BJ (cell line): ENCODE measurements around the gene PLAAT3. TPM values are rescaled to one million over a fixed set of nuclear protein-coding genes. Genes with fewer than 3 reads are reported as not detected.
"Not testable (repeated sequence)": the region's sequence is repeated elsewhere in the genome, so short reads cannot be mapped to it uniquely, and the experiment has no call there.

ENCODE experiments used
- CTCF ChIA-PET: fragments of 350-600 bp; formaldehyde crosslinking; extraction: SDS; loops from one replicate; lab custom pipeline; 2021; ENCODE audit warnings: antibody characterized with exemption, inconsistent platforms; lab: Yijun Ruan, JAX
- POLR2A ChIA-PET: fragments of 300-600 bp; sonication (Branson Sonifier 250); formaldehyde crosslinking; extraction: SDS; loops from one replicate; lab custom pipeline; 2021; ENCODE audit warnings: antibody characterized with exemption; lab: Charles Lee
- DNase-seq: peaks from one replicate; pipeline ENCODE4 v3.0.0-alpha.2; 2011; ENCODE audit warnings: low read depth
- H3K27me3 ChIP-seq: 2 replicates; pipeline ENCODE4 v1.6.0; 2011; ENCODE audit warnings: low read length; ENCODE audit not compliant: control insufficient read depth, insufficient read depth
- H3K36me3 ChIP-seq: 2 replicates; pipeline ENCODE4 v1.5.1; 2011; ENCODE audit warnings: low read length; ENCODE audit not compliant: control insufficient read depth, insufficient read depth
- H3K4me3 ChIP-seq: 2 replicates; pipeline ENCODE4 v1.5.1; 2011; ENCODE audit warnings: low read depth, mild to moderate bottlenecking, control low read depth, low read length
- CTCF ChIP-seq: IDR thresholded peaks from 2 replicates; pipeline ENCODE4 v1.5.1; 2011; ENCODE audit warnings: low read depth, mild to moderate bottlenecking, control low read depth, inconsistent platforms, low read length, moderate library complexity; ENCODE audit not compliant: insufficient read depth
- polyA plus RNA-seq: library from polyadenylated mRNA; depleted of rRNA; stranded (reverse); fragments of >200 nt; gene quantifications from 2 replicates; pipeline ENCODE4 v1.2.3, GENCODE V29; 2011

Gene PLAAT3
- polyA plus RNA-seq, 1 experiment = 17.6 TPM

DNA sequence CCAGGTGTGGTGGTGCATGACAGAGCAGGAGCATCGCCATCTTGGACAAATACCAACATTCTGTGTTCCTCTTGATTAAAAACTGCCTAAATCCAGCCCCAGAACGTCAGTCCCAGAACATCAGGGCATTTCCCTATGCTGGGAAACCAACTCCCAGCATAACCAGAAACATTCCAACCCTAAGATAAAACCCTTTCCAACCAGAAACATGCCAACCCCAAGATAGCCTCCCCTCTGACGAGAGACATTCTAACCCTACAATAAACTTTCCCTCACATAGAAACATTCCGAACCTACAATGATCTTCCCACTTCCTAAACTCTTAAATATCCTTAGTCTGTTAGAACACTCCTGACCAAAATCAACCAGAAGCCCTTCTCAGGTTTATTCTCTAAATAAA lies 66.1 kb downstream of the PLAAT3 start:
- no peak for DNase-seq
- ChIA-PET POLR2A (no interaction called here), CTCF (no interaction called here)
- no peak for TF ChIP-seq CTCF
- peaks cover 1% of the 10 kb centered on the region for H3K27me3 ChIP-seq
- H3K36me3 ChIP-seq = no peaks in the 10 kb centered on the region
- H3K4me3 ChIP-seq = no peak overlapping the region

DNA sequence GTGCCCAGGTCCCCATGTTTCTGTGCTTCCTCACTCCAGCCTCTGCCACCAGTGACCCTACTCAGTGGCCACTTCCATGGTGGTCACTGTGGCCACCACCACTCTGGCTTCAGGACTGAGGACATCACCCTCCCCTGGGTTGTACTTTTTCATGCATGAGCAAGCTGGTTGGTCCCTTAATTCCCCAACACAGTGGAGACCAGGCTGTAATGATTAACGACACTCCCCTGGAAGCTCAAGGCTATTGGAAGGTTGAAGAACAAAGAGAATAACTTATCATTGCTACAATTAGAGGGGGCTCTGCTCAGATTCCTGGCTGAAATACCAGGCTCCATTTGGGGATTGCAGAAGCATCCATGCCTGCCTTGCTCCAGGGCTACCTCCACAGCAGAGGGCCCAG lies 67.2 kb downstream of the PLAAT3 start:
- H3K36me3 ChIP-seq = no peaks in the 10 kb centered on the region
- no peak for TF ChIP-seq CTCF
- ChIA-PET POLR2A (no interaction called here), CTCF (interaction anchor here (1.0 kb wide), 1 partner anchor 15 kb away, joined by 3 read pairs; no protein-coding TSS in a partner anchor)
- H3K27me3 ChIP-seq = peaks cover 2% of the 10 kb centered on the region
- no peak overlapping the region for H3K4me3 ChIP-seq
- no peak for DNase-seq

GRCh38 chr11:63543711-63544110 lies 70.5 kb downstream of the PLAAT3 start:
- no peak for TF ChIP-seq CTCF
- ChIA-PET CTCF (no interaction called here), POLR2A (no interaction called here)
- no peaks in the 10 kb centered on the region for H3K36me3 ChIP-seq
- H3K4me3 ChIP-seq = no peak overlapping the region
- DNase-seq = no peak
- H3K27me3 ChIP-seq = peaks cover 3% of the 10 kb centered on the region

GRCh38 chr11:63542506-63542905 lies 71.7 kb downstream of the PLAAT3 start:
- CTCF ChIA-PET, H3K36me3 ChIP-seq, H3K27me3 ChIP-seq, H3K4me3 ChIP-seq, DNase-seq, POLR2A ChIA-PET: not testable (repeated sequence)

GRCh38 chr11:63537293-63538101 lies 76.7 kb downstream of the PLAAT3 start:
- ChIA-PET POLR2A (no interaction called here), CTCF (interaction anchor here (0.5 to 1.8 kb wide), 4 partner anchors 14 to 107 kb away, joined by 3 to 6 read pairs (median 4); partner anchors contain the start of gene PLAAT2)
- DNase-seq = no peak
- H3K4me3 ChIP-seq = peak overlapping the region; percentile 33
- peaks cover 2% of the 10 kb centered on the region; the same call in 1 of the 2 replicates for H3K27me3 ChIP-seq
- TF ChIP-seq CTCF = no peak
- H3K36me3 ChIP-seq = no peaks in the 10 kb centered on the region
